ENCODE results near the gene WDR1.

The WDR1 gene

DNA sequence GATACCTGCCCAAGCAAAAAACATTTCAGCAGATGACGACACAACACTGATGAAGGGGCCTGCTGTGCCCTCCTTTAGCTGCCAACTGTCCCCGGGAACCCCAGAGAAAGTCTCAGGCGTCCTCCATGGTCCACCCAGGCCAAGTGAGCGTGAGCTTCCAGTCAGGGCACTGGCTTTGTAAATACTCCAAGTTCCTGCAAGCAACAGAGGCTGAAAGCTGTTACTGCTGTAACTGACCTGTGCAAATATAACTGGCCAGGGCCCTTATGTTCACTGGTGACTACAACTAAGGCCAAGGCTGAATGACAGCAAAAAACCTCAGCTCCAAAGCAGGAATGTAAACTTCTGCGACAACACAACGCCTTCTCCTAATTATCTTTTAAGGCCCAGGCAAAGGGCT lies 8.2 kb downstream of the WDR1 start:
- Histone ChIP-seq H3K4me2 (ENCODE audit: low read length) (no peak overlapping the region), H3K27ac (ENCODE audit: low read length) (no peak overlapping the region), H4K20me1 (ENCODE audit: insufficient read depth, low read length) (peaks cover 93% of the 10 kb centered on the region), H3K4me3 (ENCODE audit: low read length) (no peak overlapping the region), H3K9me3 (ENCODE audit: insufficient read depth, low read length) (no peaks in the 10 kb centered on the region), H3K9ac (ENCODE audit: low read length) (no peak overlapping the region), H3K79me2 (ENCODE audit: low read length) (peaks cover 100% of the 10 kb centered on the region), H3K27me3 (ENCODE audit: low read depth, low read length) (no peaks in the 10 kb centered on the region), H2AFZ (ENCODE audit: low read depth, low read length) (no peak overlapping the region), H3K4me1 (ENCODE audit: low read length) (no peaks in the 10 kb centered on the region), H3K36me3 (replicated peaks; ENCODE audit: low read depth, low read length) (peaks cover 72% of the 10 kb centered on the region)
- TF ChIP-seq CTCF (IDR thresholded peaks at IDR 0.05; ENCODE audit: low read depth, low read length), result no peak
- no peak for TF ChIP-seq EZH2phosphoT487 (IDR thresholded peaks at IDR 0.05; ENCODE audit: low read depth)

GRCh38 chr4:10107111-10108091 lies 9.2 kb downstream of the WDR1 start:
- Histone ChIP-seq H3K27ac (ENCODE audit: low read length) (no peak overlapping the region), H3K4me3 (ENCODE audit: low read length) (no peak overlapping the region), H3K9me3 (ENCODE audit: insufficient read depth, low read length) (no peaks in the 10 kb centered on the region), H3K27me3 (ENCODE audit: low read depth, low read length) (no peaks in the 10 kb centered on the region), H3K9ac (ENCODE audit: low read length) (no peak overlapping the region), H3K4me2 (ENCODE audit: low read length) (no peak overlapping the region), H3K36me3 (replicated peaks; ENCODE audit: low read depth, low read length) (peaks cover 69% of the 10 kb centered on the region), H2AFZ (ENCODE audit: low read depth, low read length) (no peak overlapping the region), H4K20me1 (ENCODE audit: insufficient read depth, low read length) (peaks cover 98% of the 10 kb centered on the region), H3K79me2 (ENCODE audit: low read length) (peaks cover 100% of the 10 kb centered on the region), H3K4me1 (ENCODE audit: low read length) (no peaks in the 10 kb centered on the region)
- TF ChIP-seq CTCF (IDR thresholded peaks at IDR 0.05; ENCODE audit: low read depth, low read length), result no peak
- TF ChIP-seq EZH2phosphoT487 (IDR thresholded peaks at IDR 0.05; ENCODE audit: low read depth), result no peak

GRCh38 chr4:10106421-10107039 lies 10.1 kb downstream of the WDR1 start:
- Histone ChIP-seq H3K4me1 (ENCODE audit: low read length) (no peaks in the 10 kb centered on the region), H2AFZ (ENCODE audit: low read depth, low read length) (no peak overlapping the region), H3K9me3 (ENCODE audit: insufficient read depth, low read length) (no peaks in the 10 kb centered on the region), H3K9ac (ENCODE audit: low read length) (no peak overlapping the region), H3K4me3 (ENCODE audit: low read length) (no peak overlapping the region), H3K4me2 (ENCODE audit: low read length) (no peak overlapping the region), H3K79me2 (ENCODE audit: low read length) (peaks cover 100% of the 10 kb centered on the region), H4K20me1 (ENCODE audit: insufficient read depth, low read length) (peaks cover 98% of the 10 kb centered on the region), H3K27me3 (ENCODE audit: low read depth, low read length) (no peaks in the 10 kb centered on the region), H3K27ac (ENCODE audit: low read length) (no peak overlapping the region), H3K36me3 (replicated peaks; ENCODE audit: low read depth, low read length) (peaks cover 69% of the 10 kb centered on the region)
- no peak for TF ChIP-seq CTCF (IDR thresholded peaks at IDR 0.05; ENCODE audit: low read depth, low read length)
- no peak for TF ChIP-seq EZH2phosphoT487 (IDR thresholded peaks at IDR 0.05; ENCODE audit: low read depth)

GRCh38 chr4:10105920-10106319 lies 10.7 kb downstream of the WDR1 start:
- Histone ChIP-seq H3K9ac (ENCODE audit: low read length) (no peak overlapping the region), H3K27ac (ENCODE audit: low read length) (no peak overlapping the region), H3K4me3 (ENCODE audit: low read length) (no peak overlapping the region), H4K20me1 (ENCODE audit: insufficient read depth, low read length) (peaks cover 98% of the 10 kb centered on the region), H2AFZ (ENCODE audit: low read depth, low read length) (no peak overlapping the region), H3K4me2 (ENCODE audit: low read length) (no peak overlapping the region), H3K4me1 (ENCODE audit: low read length) (no peaks in the 10 kb centered on the region), H3K79me2 (ENCODE audit: low read length) (peaks cover 100% of the 10 kb centered on the region), H3K36me3 (replicated peaks; ENCODE audit: low read depth, low read length) (peaks cover 69% of the 10 kb centered on the region), H3K9me3 (ENCODE audit: insufficient read depth, low read length) (no peaks in the 10 kb centered on the region), H3K27me3 (ENCODE audit: low read depth, low read length) (no peaks in the 10 kb centered on the region)
- TF ChIP-seq CTCF (IDR thresholded peaks at IDR 0.05; ENCODE audit: low read depth, low read length) (no peak), EZH2phosphoT487 (IDR thresholded peaks at IDR 0.05; ENCODE audit: low read depth) (no peak)
